ENCODE results near the gene STAM2.
"Not testable (repeated sequence)": the region's sequence is repeated elsewhere in the genome, so short reads cannot be mapped to it uniquely, and the experiment has no call there.

The STAM2 gene

GRCh38 chr2:152173831-152174230 lies 1.7 kb downstream of the STAM2 start:
- in situ Hi-C loops (cut with MboI; ENCODE audit: low sequenced_read_pairs), result no loop called here

DNA sequence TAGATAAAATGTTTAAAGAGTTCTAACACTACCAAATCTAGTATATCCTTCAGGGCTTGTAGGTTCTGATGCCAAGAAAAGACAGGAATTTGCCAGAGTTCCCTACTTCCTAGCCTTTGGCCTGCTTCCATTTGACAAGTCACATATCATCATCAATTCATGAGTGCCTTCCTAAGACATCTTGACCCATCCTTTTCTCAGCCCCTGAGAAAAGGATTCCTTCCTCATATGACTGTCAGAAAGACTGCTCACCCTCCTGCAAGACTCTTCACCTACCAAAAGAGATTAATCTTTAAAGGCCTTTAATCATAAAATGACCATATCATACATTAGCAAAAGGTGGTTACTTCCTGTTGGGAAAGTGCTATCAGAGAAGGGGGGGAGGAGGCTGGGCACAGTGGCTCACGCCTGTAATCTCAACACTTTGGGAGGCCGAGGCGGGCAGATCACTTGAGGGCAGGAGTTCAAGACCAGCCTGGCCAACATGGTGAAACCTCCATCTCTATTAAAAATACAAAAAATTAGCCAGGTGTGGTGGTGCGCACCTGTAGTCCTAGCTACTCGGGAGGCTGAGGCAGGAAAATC lies 3.3 kb downstream of the STAM2 start:
- in situ Hi-C loops (cut with MboI; ENCODE audit: low sequenced_read_pairs), result not testable (repeated sequence)

- in situ Hi-C loops (cut with MboI; ENCODE audit: low sequenced_read_pairs), result no loop called here
Measured at GRCh38 chr2:152171718-152172117, 3.8 kb downstream of the STAM2 start.

GRCh38 chr2:152169158-152169557 lies 6.4 kb downstream of the STAM2 start:
- in situ Hi-C loops (cut with MboI; ENCODE audit: low sequenced_read_pairs), result not testable (repeated sequence)

DNA sequence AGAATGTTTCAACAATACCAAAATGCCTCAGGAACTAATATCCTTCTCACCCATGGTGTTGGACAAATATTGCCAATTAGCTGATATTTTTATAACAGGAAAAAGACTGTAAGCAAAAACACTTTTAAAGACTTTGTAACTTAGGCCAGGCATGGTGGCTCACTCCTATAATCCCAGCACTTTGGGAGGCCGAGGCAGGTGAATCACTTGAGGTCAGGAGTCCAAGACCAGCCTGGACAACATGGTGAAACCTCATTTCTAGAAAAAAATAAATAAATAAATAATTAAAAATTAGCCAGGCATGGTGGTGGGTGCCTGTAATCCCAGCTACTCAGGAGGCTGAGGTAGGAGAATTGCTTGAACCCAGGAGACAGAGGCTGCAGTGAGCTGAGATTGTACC lies 8.1 kb downstream of the STAM2 start:
- in situ Hi-C loops (cut with MboI; ENCODE audit: low sequenced_read_pairs), result not testable (repeated sequence)

DNA sequence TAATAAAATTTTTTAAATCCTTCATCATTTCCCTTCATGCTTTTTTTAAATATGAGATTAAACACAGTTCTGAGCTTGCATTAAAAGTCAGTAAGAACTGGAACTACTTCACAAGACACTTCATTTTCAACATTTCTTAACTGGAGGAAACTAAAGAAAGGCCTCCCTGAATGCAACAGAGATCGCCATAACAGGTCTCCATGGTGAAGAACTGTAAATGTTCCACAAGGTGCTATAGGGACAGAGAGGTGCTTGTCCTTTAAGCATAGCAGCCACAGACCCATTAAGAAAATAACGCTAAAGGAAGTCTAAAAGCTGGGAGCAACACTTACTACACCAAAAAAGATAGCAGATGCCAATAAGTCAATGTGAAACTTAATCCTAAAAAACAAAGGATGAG lies 8.5 kb downstream of the STAM2 start:
- in situ Hi-C loops (cut with MboI; ENCODE audit: low sequenced_read_pairs), result no loop called here

- in situ Hi-C loops (cut with MboI; ENCODE audit: low sequenced_read_pairs), result no loop called here
Measured at GRCh38 chr2:152166633-152167032, 8.9 kb downstream of the STAM2 start.

- in situ Hi-C loops (cut with MboI; ENCODE audit: low sequenced_read_pairs), result no loop called here
Measured at GRCh38 chr2:152165780-152166179, 9.8 kb downstream of the STAM2 start.

GRCh38 chr2:152165306-152165705 lies 10.3 kb downstream of the STAM2 start:
- in situ Hi-C loops (cut with MboI; ENCODE audit: low sequenced_read_pairs), result no loop called here

- in situ Hi-C loops (cut with MboI; ENCODE audit: low sequenced_read_pairs), result not testable (repeated sequence)
Measured at GRCh38 chr2:152163669-152164068, 11.9 kb downstream of the STAM2 start.

DNA sequence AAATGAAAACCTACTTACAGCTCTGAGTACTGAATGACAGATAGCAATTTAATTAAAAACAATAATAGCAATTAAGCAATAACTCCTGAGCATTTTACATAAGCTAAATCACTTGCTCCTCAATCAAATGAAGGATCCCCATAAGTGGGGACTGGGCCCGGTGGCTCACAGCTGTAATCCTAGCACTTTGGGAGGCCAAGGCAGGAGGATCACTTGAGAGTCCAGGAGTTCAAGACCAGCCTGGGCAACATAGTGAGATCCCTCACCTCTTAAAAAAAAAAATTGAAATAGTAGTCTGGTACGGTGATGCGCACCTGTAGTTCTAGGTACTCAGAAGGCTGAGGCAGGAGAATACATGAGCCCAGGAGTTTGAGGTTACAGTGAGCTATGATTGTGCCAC lies 13.4 kb downstream of the STAM2 start:
- in situ Hi-C loops (cut with MboI; ENCODE audit: low sequenced_read_pairs), result no loop called here

- in situ Hi-C loops (cut with MboI; ENCODE audit: low sequenced_read_pairs), result no loop called here
Measured at GRCh38 chr2:152161598-152161997, 14.0 kb downstream of the STAM2 start.

DNA sequence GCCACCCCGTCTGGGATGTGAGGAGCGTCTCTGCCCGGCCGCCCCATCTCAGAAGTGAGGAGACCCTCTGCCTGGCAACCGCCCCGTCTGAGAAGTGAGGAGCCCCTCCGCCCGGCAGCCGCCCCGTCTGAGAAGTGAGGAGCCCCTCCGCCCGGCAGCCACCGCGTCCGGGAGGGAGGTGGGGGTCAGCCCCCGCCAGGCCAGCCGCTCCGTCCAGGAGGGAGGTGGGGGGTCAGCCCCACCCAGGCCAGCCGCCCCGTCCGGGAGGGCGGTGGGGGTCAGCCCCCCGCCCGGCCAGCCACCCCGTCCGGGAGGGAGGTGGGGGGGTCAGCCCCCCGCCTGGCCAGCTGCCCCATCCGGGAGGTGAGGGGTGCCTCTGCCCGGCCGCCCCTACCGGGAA lies 15.2 kb downstream of the STAM2 start:
- in situ Hi-C loops (cut with MboI; ENCODE audit: low sequenced_read_pairs), result not testable (repeated sequence)

- in situ Hi-C loops (cut with MboI; ENCODE audit: low sequenced_read_pairs), result no loop called here
Measured at GRCh38 chr2:152157253-152157652, 18.3 kb downstream of the STAM2 start.

DNA sequence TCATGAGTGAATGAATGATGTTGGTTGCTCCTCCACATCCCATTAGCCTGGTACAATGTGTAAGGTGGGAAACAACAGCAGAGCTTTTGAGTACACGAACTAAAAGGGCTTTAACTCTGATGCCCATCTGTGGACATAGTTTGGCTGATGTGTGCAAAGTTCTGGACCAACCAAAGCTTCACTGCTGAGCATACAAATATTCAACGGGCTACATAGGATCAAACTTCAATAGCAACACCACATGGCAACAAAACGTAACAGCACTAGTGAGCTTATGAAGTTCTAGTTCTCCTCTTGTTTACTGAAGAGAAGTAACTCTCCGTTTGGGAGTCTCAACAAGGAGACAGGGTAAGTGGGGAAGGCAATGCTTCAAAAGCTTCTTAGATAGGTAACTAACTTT lies 20.4 kb downstream of the STAM2 start:
- in situ Hi-C loops (cut with MboI; ENCODE audit: low sequenced_read_pairs), result no loop called here

DNA sequence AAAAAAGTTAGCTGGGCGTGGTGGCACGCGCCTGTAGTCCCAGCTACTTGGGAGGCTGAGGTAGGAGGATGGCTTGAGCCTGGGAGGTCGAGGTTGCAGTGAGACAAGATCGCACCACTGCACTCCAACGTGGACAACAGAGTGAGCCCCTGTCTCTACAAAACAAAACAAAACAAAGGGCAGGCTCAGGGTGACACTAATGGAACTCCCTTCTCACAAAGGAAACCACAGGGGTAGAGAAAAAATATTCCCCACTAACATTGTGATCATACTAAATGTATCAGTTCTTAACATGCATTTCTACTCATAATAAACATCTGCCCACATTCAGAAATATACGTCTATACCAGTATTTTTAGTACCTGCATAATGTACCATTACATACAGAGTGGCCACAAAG lies 21.1 kb downstream of the STAM2 start:
- in situ Hi-C loops (cut with MboI; ENCODE audit: low sequenced_read_pairs), result no loop called here

GRCh38 chr2:152134488-152135280 lies 40.9 kb downstream of the STAM2 start:
- in situ Hi-C loops (cut with MboI; ENCODE audit: low sequenced_read_pairs), result no loop called here

GRCh38 chr2:152132306-152132705 lies 43.3 kb downstream of the STAM2 start:
- in situ Hi-C loops (cut with MboI; ENCODE audit: low sequenced_read_pairs), result no loop called here

GRCh38 chr2:152127628-152128027 lies 47.9 kb downstream of the STAM2 start:
- in situ Hi-C loops (cut with MboI; ENCODE audit: low sequenced_read_pairs), result no loop called here

DNA sequence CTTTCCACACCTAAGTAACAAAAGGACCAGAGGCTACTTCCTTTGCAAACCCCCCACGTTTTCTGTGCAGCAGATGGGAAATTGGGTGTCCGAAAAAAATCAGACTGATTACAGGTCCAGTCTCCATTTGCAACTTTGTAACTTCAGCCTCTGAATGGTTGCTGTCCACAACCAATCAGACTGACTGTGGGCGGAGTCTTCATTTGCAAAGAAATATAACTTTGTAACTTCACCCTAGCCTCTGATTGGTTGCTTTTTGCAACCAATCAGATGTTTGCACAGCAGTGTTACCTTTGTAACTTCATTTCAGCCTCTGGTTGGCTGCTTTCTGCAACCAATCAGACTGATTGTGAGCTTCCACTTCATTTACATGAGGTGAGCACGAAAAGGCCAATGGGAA lies 48.9 kb downstream of the STAM2 start:
- in situ Hi-C loops (cut with MboI; ENCODE audit: low sequenced_read_pairs), result no loop called here

DNA sequence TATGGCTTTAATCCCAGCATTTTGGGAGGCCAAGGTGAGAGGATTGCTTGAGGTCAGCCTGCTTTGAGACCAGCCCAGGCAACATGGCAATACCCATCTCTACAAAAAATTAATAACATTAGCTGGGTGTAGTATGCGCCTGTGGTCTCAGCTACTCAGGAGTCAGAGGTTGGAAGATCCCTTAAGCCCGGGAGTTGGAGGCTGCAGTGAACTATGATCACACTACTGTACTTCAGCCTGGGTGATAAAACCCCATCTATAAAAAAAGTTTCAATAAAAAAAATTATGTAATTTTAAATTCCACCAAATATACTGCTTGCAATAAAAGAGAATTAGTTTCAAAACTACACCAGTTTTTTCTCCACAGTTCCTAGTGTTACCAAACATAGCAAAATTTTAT lies 53.4 kb downstream of the STAM2 start:
- in situ Hi-C loops (cut with MboI; ENCODE audit: low sequenced_read_pairs), result no loop called here

DNA sequence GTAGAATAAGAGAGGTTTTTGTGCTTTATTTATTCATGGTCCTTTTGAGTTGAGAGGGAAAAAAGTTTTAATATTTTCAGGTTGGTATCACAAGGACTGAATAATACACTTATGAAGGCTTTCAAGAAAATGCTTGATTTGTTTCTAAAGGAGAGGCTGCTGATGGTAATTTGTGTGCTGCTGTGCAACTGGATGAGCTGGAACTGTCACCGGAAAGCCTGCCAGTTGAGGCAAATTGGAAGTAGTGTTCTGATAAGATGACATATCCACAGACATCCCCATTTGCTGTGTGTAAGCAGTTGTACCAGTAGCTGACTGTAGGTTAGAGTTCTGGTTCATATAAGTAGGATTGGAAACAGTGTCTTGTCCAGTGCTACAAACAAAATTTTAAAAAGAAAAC lies 55.1 kb downstream of the STAM2 start:
- in situ Hi-C loops (cut with MboI; ENCODE audit: low sequenced_read_pairs), result no loop called here

DNA sequence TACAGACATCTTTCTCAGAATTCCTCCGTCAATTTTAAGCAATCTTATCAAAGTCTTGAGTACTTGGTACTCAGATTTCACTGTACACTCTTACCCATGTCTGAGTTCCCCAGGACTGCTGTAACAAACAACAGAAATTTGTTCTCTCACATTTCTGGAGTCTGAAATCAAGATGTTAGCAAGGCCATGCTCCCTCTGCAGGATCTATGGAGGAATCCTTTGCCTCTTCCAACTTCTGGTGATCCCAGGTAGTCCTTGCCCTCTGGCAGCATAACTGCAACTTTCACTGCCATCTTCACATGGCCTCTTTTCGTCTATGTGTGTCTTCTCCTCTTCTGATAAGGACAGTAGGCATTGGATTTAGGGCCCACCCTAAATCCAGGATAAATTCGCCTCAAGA lies 59.6 kb downstream of the STAM2 start:
- in situ Hi-C loops (cut with MboI; ENCODE audit: low sequenced_read_pairs), result no loop called here

All from hTERT RPE-1 (cell line).